Chondrocyte (in vitro differentiated cells): ENCODE results near the gene PIGS. TPM values are rescaled to one million over a fixed set of nuclear protein-coding genes. Genes with fewer than 3 reads are reported as not detected.

Source experiments
- DNase-seq: peaks from one replicate; pipeline ENCODE4 v3.0.0; 2021; ENCODE audit warnings: mixed read lengths, low spot score
- H3K27ac Mint-ChIP-seq: one replicate; pipeline ENCODE4 v1.8.0; 2021; ENCODE audit warnings: mild to moderate bottlenecking, moderate library complexity, mixed read lengths; ENCODE audit not compliant: unreplicated experiment
- H3K27me3 Mint-ChIP-seq: 2 replicates; pipeline ENCODE4 v1.8.0; 2021; ENCODE audit warnings: low read depth, mixed read lengths
- H3K36me3 Mint-ChIP-seq: 2 replicates; pipeline ENCODE4 v1.8.0; 2021; ENCODE audit warnings: low read depth, mixed read lengths
- H3K4me1 Mint-ChIP-seq: 2 replicates; pipeline ENCODE4 v1.8.0; 2021; ENCODE audit warnings: low read depth, mild to moderate bottlenecking, mixed read lengths
- H3K4me3 Mint-ChIP-seq: one replicate; pipeline ENCODE4 v1.8.0; 2021; ENCODE audit warnings: mild to moderate bottlenecking, moderate library complexity, mixed read lengths; ENCODE audit not compliant: unreplicated experiment
- H3K9me3 Mint-ChIP-seq: 2 replicates; pipeline ENCODE4 v1.8.0; 2021; ENCODE audit warnings: low read depth, mixed read lengths
- CTCF ChIP-seq: fragments of 200-600 bp; sonication (generic); IDR thresholded peaks from 2 replicates; pipeline ENCODE4 v1.5.0; 2021; ENCODE audit warnings: antibody characterized with exemption, mild to moderate bottlenecking, moderate library complexity
- total RNA-seq: library from RNA; stranded (reverse); gene quantifications from 3 replicates; pipeline ENCODE4 v1.2.1, GENCODE V29; 2021

PIGS gene
- total RNA-seq, 1 donor from 2014 or later: 62.9 TPM

GRCh38 chr17:28509789-28510188, 61.5 kb downstream of the PIGS start:
- no peak overlapping the region for H3K27ac Mint-ChIP-seq

DNA sequence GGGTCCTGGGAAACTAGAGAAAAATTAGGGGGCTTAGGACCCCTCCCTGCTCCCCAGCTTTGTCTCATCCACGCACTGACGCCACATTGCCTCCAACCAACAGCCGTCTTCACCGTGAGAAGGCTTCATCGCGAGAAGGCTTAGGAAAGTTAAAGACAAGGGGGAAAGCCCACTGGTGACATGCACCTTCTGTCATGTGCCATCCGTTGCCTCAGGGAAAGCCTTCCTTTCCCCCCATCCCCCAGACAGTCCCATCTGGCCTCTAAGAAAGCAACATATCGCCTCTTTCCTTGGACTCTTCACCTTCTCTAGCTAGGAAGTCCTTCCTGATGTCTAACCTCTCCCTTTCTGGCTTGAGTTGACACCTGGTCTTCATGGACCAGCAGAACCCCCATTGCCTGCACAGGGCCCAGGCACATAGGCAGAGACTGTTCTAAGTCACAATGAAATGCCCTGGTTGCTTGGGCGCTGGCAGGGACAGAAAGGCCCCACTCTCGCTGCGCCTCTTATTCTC, 63.1 kb downstream of the PIGS start:
- Mint-ChIP-seq H3K27me3 (peaks cover 54% of the 10 kb centered on the region), H3K4me3 (no peak overlapping the region), H3K9me3 (no peaks in the 10 kb centered on the region), H3K4me1 (no peaks in the 10 kb centered on the region), H3K36me3 (no peaks in the 10 kb centered on the region), H3K27ac (no peak overlapping the region)
- TF ChIP-seq CTCF: no peak
- no peak for DNase-seq

More at GRCh38 chr17:28509789-28510188, 61.5 kb downstream of the PIGS start:
- H3K9me3 Mint-ChIP-seq: no peaks in the 10 kb centered on the region
- no peak overlapping the region for H3K4me3 Mint-ChIP-seq
- DNase-seq: no peak
- H3K4me1 Mint-ChIP-seq: no peaks in the 10 kb centered on the region
- TF ChIP-seq CTCF: no peak
- H3K27me3 Mint-ChIP-seq: peaks cover 54% of the 10 kb centered on the region
- no peaks in the 10 kb centered on the region for H3K36me3 Mint-ChIP-seq

GRCh38 chr17:28507567-28508203, 63.6 kb downstream of the PIGS start:
- Mint-ChIP-seq H3K27me3 (peaks cover 53% of the 10 kb centered on the region), H3K27ac (no peak overlapping the region), H3K36me3 (no peaks in the 10 kb centered on the region), H3K9me3 (no peaks in the 10 kb centered on the region), H3K4me3 (no peak overlapping the region), H3K4me1 (no peaks in the 10 kb centered on the region)
- DNase-seq: no peak
- TF ChIP-seq CTCF: no peak

DNA sequence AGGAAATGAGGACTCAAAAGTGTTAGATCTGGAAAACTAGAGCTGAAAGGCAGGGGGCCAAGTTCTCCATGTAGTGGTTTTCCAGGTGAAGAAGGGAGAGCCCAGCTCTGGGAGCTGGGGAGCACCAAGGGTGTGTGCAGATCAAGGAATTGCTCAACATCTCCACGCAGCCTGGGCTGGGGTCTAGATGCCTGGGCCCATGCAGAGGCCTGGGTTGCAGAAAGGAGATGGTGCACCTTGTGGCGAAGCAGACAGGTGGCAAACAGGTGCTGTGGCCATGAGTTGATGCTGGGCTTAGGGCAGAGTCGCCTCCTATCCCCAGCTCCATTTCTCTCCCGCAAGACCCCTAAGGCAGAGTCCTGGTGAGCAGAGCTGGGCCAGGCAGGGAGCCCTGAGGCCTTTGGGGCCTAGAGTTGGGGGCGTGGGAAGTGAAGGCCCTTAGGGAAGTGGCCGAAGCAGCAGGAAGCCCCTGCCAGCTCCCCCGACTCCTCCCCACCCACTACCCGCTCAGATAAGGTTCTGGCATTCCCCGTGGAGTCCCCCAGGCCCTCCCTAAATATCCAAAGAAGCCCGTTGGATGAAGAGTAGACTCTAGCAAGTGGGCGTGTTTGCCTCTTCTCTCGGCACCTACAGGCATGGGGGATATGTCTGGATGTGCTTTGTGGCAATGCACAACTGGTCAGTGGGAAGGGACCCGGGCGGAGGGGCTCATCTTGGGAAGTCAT, 64.4 kb downstream of the PIGS start:
- Mint-ChIP-seq H3K9me3 (no peaks in the 10 kb centered on the region), H3K4me3 (no peak overlapping the region), H3K4me1 (no peaks in the 10 kb centered on the region), H3K27ac (no peak overlapping the region), H3K36me3 (no peaks in the 10 kb centered on the region), H3K27me3 (peaks cover 47% of the 10 kb centered on the region)
- DNase-seq: no peak
- TF ChIP-seq CTCF: no peak

DNA sequence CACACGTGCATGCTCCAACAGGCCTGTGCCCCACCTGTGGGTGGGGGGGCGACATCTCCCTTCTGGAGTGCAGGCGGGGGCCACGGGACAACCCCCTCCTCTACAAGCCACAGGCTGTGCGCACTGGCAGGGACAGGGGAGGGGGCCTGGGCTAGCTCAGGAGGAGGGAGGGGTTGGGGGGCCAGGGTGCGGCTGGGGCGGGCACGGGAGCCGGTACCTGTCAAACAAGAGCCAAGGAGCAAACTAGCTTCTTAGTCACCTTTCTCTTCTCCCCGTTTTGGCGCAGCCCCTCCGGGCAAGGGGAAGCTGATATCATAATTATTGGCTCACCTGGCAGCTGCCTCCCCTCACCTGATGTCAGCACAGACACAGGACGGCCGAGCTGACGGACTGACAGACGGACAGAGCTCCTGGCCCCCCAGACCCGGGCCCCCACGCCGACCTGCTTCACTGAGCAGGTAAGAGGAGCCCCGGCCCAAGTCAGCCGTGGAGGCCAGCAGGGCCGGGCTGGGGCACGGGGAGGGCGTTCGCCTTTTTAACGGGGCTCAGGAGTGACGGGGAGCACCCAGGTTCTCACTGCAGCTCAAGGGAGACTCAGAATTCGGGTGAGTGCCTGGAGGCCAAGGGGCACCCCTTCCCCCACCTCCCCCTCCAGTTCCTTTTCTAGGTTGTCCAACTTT, 65.2 kb downstream of the PIGS start, which contains the start of gene FOXN1:
TSS of gene FOXN1 (plus strand) at position 363 of the 680 bp plus-strand sequence. CDS start 17,622 bp downstream, outside the sequence.
- Mint-ChIP-seq H3K4me1 (no peaks in the 10 kb centered on the region), H3K36me3 (no peaks in the 10 kb centered on the region), H3K27ac (no peak within 1 kb of the TSS), H3K4me3 (no peak within 1 kb of the TSS), H3K9me3 (no peaks in the 10 kb centered on the region), H3K27me3 (peaks cover 45% of the 10 kb centered on the region)
- no peak for DNase-seq
- no peak for TF ChIP-seq CTCF
